Lung (tissue), 12 donors: ENCODE data around the gene SPATC1L. TPM values are rescaled to one million over a fixed set of nuclear protein-coding genes. Genes with fewer than 3 reads are reported as not detected.
A peak's percentile ranks its signal among the peaks of the same experiment; 100 is the strongest.

Experiments
- ATAC-seq: fragments of 200-7000 bp; cut with Tn5 transposase; one replicate; pipeline ENCODE4 v1.9.1; 2020; ENCODE audit warnings: moderate number of reproducible peaks; ENCODE audit not compliant: insufficient read depth, low FRiP score
- DNase-seq, 3 donors: peaks; one replicate each; pipeline ENCODE4 v3.0.0-alpha.2; 2013 to 2017
- H3K27ac ChIP-seq, 2 donors: one replicate each; pipeline ENCODE4 v1.5.1; 2013; ENCODE audit warnings: mild to moderate bottlenecking in 2 of 2, moderate library complexity in 2 of 2, control low read depth in 1 of 2, inconsistent platforms in 1 of 2, low read depth in 1 of 2, low read length in 1 of 2
- H3K27me3 ChIP-seq, 3 donors: one replicate each; pipeline ENCODE4 v1.5.1; 2013; ENCODE audit warnings: low read length in 2 of 3; ENCODE audit not compliant: control insufficient read depth in 3 of 3, insufficient read depth in 3 of 3
- H3K36me3 ChIP-seq, 4 donors: one replicate each; pipeline ENCODE4 v1.5.1; 2013; ENCODE audit warnings: low read length in 4 of 4, mild to moderate bottlenecking in 1 of 4, moderate library complexity in 1 of 4; ENCODE audit not compliant: control insufficient read depth in 4 of 4, insufficient read depth in 4 of 4
- H3K4me1 ChIP-seq, 5 donors: one replicate each; pipeline ENCODE4 v1.5.1; 2013; ENCODE audit warnings: low read length in 5 of 5, mild to moderate bottlenecking in 2 of 5, moderate library complexity in 1 of 5; ENCODE audit not compliant: control insufficient read depth in 5 of 5, insufficient read depth in 5 of 5
- H3K4me3 ChIP-seq: one replicate; pipeline ENCODE4 v1.5.1; 2013; ENCODE audit warnings: mild to moderate bottlenecking, control low read depth, moderate library complexity
- H3K9ac ChIP-seq, 2 donors: one replicate each; pipeline ENCODE4 v1.5.1; 2013; ENCODE audit warnings: low read length in 2 of 2, control low read depth in 1 of 2; ENCODE audit not compliant: insufficient read depth in 1 of 2
- H3K9me3 ChIP-seq, 4 donors: one replicate each; pipeline ENCODE4 v1.5.1; 2013; ENCODE audit warnings: low read length in 3 of 4, mild to moderate bottlenecking in 1 of 4, moderate library complexity in 1 of 4; ENCODE audit not compliant: control insufficient read depth in 4 of 4, insufficient read depth in 3 of 4
- CTCF ChIP-seq: IDR thresholded peaks from 2 replicates; pipeline ENCODE4 v1.5.1; 2012; ENCODE audit warnings: mild to moderate bottlenecking; ENCODE audit errors: control extremely low read depth, extremely low read depth
- WGBS, 2 donors: extraction: QIAGEN DNeasy Blood & Tissue Kit; methylation state at CpG; one replicate each; pipeline ENCODE4 v1.1.7; 2013; 5-methylcytosine and 5-hydroxymethylcytosine counted together
- polyA plus RNA-seq, 2 donors: library from polyadenylated mRNA; stranded (reverse); fragments of 200-250 nt; gene quantifications; one replicate each; pipeline ENCODE4 v1.2.1, GENCODE V29; 2013
- total RNA-seq, 2 donors: library from RNA; depleted of rRNA in 1 of 2; stranded (reverse); fragments of >200 nt in 1 of 2; gene quantifications; one replicate each; pipeline ENCODE4 v1.2.1, GENCODE V29; 2014 to 2021
- donor health status: control.
- donor health status: control.
- donor health status: Bipolar disorder and iron deficiency.
- donor health status: healthy.
- donor health status: DM: yes; HTN: yes; CAD: no.

Gene SPATC1L
- total and polyA plus RNA-seq, 4 donors: 6.6 to 15.6 (median 11.0) TPM

DNA sequence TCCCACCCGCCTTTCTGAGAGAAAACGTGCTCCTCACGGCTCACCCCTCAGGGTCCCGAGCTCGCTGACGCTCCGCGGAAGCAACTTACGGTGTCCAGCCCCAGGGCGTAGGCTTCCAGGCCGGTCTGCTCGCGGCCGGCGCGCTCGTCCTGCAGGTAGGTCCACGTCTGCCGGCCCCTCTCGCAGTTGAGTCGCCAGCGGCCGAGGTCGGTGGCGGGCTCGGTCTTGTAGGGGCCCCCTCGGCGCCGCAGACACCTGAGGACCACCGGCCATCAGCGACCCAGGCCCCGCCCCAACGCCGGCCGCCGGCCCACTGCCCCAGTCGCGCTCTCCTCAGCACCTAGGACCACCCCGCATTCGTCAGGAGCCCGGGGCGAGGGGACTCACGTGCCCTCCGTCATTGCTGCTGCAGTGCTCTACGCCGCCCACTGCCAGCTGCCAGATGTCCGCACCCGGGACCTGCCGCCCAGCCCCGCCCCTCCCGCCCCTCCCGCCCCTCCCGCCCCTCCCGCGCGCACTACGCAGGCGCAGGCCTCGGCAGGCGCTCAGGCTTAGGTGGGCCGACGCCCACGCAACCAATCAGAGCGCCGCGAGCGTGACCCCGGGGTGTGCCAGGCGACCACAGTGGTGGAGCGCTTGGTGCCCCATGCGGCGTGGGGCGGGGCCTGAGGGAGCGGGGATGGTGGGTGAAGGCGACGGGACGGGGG lies 44.2 kb upstream of the SPATC1L start, which contains the start of gene LSS:
LSS (minus strand) TSS at position 430 of the 707 bp plus-strand sequence; CDS start at position 401, 29 bp downstream.
- peak within 1 kb of the TSS in 1 of 2 donors; percentile 32 for H3K9ac ChIP-seq
- H3K4me3 ChIP-seq: peak within 1 kb of the TSS; percentile 98
- peaks cover 0 to 13% (median 2%) of the 10 kb centered on the region in 4 donors for H3K36me3 ChIP-seq
- H3K27me3 ChIP-seq: no peaks in the 10 kb centered on the region
- peak within 1 kb of the TSS; percentile 89 to 93 for H3K27ac ChIP-seq
- DNase-seq (peak; percentile 97 to 99 (median 98)), ATAC-seq (peak; percentile 90)
- 0 to 1% methylated on average over 57 to 77 of the region's 77 CpGs for WGBS, 2 donors
- H3K4me1 ChIP-seq: peaks cover 0 to 23% (median 9%) of the 10 kb centered on the region in 5 donors
- no peak for TF ChIP-seq CTCF
- peaks cover 0 to 2% (median 0%) of the 10 kb centered on the region in 4 donors for H3K9me3 ChIP-seq

- Histone ChIP-seq H3K4me3 (peak overlapping the region; percentile 98), H3K9me3 (peaks cover 0 to 2% (median 0%) of the 10 kb centered on the region in 4 donors), H3K27ac (peak overlapping the region; percentile 89 to 93), H3K27me3 (no peaks in the 10 kb centered on the region), H3K36me3 (peaks cover 0 to 10% (median under 1%) of the 10 kb centered on the region in 4 donors), H3K4me1 (peaks cover 0 to 23% (median 9%) of the 10 kb centered on the region in 5 donors), H3K9ac (peak overlapping the region in 1 of 2 donors; percentile 32)
- WGBS, 2 donors: 1 to 3% methylated on average over 20 of the region's 20 CpGs
- ATAC-seq (no peak), DNase-seq (peak; percentile 7 to 18 (median 12))
- no peak for TF ChIP-seq CTCF
Observed at GRCh38 chr21:46227811-46228344, 43.6 kb upstream of the SPATC1L start.

- H3K36me3 ChIP-seq: peaks cover 0 to 7% (median 2%) of the 10 kb centered on the region in 4 donors
- H3K27ac ChIP-seq: peak overlapping the region in 1 of 2 donors; percentile 74
- ATAC-seq: no peak
- H3K4me1 ChIP-seq: peaks cover 0 to 25% (median 9%) of the 10 kb centered on the region in 5 donors
- H3K27me3 ChIP-seq: no peaks in the 10 kb centered on the region
- no peak for TF ChIP-seq CTCF
- peaks cover 0 to 2% (median 0%) of the 10 kb centered on the region in 4 donors for H3K9me3 ChIP-seq
- peak overlapping the region in 1 of 2 donors; percentile 42 for H3K9ac ChIP-seq
- DNase-seq: peak in 2 of 3 donors; percentile 10 to 15
- WGBS, 2 donors: 53 to 68% methylated on average over 4 of the region's 4 CpGs
- peak overlapping the region; percentile 47 for H3K4me3 ChIP-seq
Observed at GRCh38 chr21:46226920-46227599, 42.8 kb upstream of the SPATC1L start.
